MM.1S (cell line): Measurements from ENCODE around the gene MCM9.
A peak's percentile ranks its signal among the peaks of the same experiment; 100 is the strongest.

Source experiments
- DNase-seq: peaks from one replicate; pipeline ENCODE4 v3.0.0-alpha.2; 2015
- H2AFZ ChIP-seq: fragments of 300-600 bp; sonication (generic); 2 replicates; pipeline ENCODE4 v1.6.0; 2016; ENCODE audit warnings: antibody characterized with exemption, low read length
- H3F3A ChIP-seq: fragments of 300-600 bp; sonication (generic); 2 replicates; pipeline ENCODE4 v1.6.1; 2016; ENCODE audit warnings: mild to moderate bottlenecking, antibody characterized with exemption, low read length, moderate library complexity, mixed read lengths; ENCODE audit not compliant: insufficient read depth
- H3K27ac ChIP-seq: fragments of 300-600 bp; sonication (generic); 2 replicates; pipeline ENCODE4 v1.5.1; 2016; ENCODE audit warnings: mild to moderate bottlenecking, low read length
- H3K27me3 ChIP-seq: fragments of 300-600 bp; sonication (generic); replicated peaks from 2 replicates; pipeline ENCODE4 v1.6.0; 2016; ENCODE audit warnings: low read length; ENCODE audit not compliant: insufficient read depth
- H3K36me3 ChIP-seq: fragments of 300-600 bp; sonication (generic); replicated peaks from 2 replicates; pipeline ENCODE4 v1.6.1; 2016; ENCODE audit warnings: mild to moderate bottlenecking, low read length, mixed read lengths; ENCODE audit not compliant: insufficient read depth
- H3K4me1 ChIP-seq: fragments of 300-600 bp; sonication (generic); 2 replicates; pipeline ENCODE4 v1.6.1; 2016; ENCODE audit warnings: low read length, mixed read lengths
- H3K4me2 ChIP-seq: fragments of 300-600 bp; sonication (generic); 2 replicates; pipeline ENCODE4 v1.6.0; 2016; ENCODE audit warnings: low read depth, low read length
- H3K4me3 ChIP-seq: fragments of 300-600 bp; sonication (generic); 2 replicates; pipeline ENCODE4 v1.5.1; 2016; ENCODE audit warnings: low read length, mixed read lengths
- H3K79me2 ChIP-seq: fragments of 300-600 bp; sonication (generic); 2 replicates; pipeline ENCODE4 v1.6.1; 2016; ENCODE audit warnings: mixed run types, low read length, mixed read lengths
- H3K9ac ChIP-seq: fragments of 300-600 bp; sonication (generic); 2 replicates; pipeline ENCODE4 v1.6.1; 2016; ENCODE audit warnings: low read length, mixed read lengths
- H3K9me2 ChIP-seq: fragments of 300-600 bp; sonication (generic); replicated peaks from 2 replicates; pipeline ENCODE4 v1.6.1; 2016; ENCODE audit warnings: mild to moderate bottlenecking, low read length, mixed read lengths; ENCODE audit not compliant: insufficient read depth
- H3K9me3 ChIP-seq: fragments of 300-600 bp; sonication (generic); replicated peaks from 2 replicates; pipeline ENCODE4 v1.6.1; 2016; ENCODE audit warnings: mild to moderate bottlenecking, low read length, mixed read lengths; ENCODE audit not compliant: insufficient read depth
- H4K20me1 ChIP-seq: fragments of 300-600 bp; sonication (generic); 2 replicates; pipeline ENCODE4 v1.6.1; 2016; ENCODE audit warnings: mild to moderate bottlenecking, low read length, moderate library complexity, mixed read lengths; ENCODE audit not compliant: insufficient read depth
- CTCF ChIP-seq: fragments of 300-600 bp; sonication (generic); IDR thresholded peaks from 2 replicates; pipeline ENCODE4 v1.5.1; 2016; ENCODE audit warnings: antibody characterized with exemption, low read length, mixed read lengths
- EZH2 ChIP-seq: fragments of 300-600 bp; sonication (generic); optimal IDR thresholded peaks from 2 replicates; pipeline ENCODE3; 2017; ENCODE audit warnings: low read depth, mild to moderate bottlenecking, antibody characterized with exemption, low read length, mixed read lengths
- EZH2phosphoT487 ChIP-seq: fragments of 300-600 bp; sonication (generic); IDR thresholded peaks from 2 replicates; pipeline ENCODE4 v1.6.1; 2018; ENCODE audit warnings: antibody characterized with exemption, low read length

The MCM9 gene

DNA sequence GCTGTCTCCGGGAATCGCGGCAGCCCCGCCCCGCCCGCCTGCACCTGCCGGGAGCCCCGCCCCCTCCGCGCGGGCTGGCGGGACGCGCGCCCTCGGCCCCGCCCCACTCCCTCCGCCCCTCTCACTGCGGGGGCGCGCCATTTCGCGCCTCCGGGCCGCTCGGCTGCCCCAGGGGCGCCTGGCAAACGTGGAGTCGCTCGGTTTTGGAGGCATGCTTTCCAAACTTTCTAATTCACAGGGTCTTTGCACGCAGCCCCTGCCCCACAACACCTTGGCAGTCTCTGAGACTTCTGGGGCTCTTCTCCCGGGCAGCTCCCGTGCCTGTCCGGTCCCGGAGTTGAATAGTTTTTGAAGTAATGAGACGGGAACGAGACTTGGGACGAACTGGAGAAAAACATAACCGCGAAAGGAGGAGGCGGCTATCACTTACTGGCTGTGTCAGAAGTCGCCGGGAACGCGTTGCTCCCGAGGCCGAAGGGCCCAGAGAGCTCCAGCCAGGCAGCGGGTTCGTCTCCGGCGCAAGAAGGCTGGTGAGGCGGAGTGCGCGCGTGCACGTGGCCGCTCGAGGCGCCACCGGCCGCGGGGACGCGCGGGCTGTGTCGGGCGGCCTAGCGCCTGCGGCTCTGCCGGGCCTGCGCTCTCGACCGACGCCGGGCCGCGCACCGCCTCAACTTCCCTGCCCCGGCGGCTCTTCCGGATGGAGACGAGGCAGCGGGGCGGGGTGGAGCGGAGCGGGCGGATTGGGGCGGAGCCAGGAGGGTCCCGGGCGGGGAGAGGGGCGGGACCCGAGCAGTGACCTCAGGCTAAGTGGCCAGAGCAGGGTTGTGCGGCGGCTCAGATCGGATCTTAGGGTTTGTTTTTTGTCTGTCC lies at the start of gene MCM9:
Gene MCM9 (minus strand): TSS at position 699 of the 870 bp plus-strand sequence. CDS start 3,436 bp downstream, outside the sequence.
- H3K9ac ChIP-seq, result peak within 1 kb of the TSS; percentile 94
- H3K9me3 ChIP-seq, result no peaks in the 10 kb centered on the region
- H3K9me2 ChIP-seq, result no peaks in the 10 kb centered on the region
- peaks cover 11% of the 10 kb centered on the region for H3F3A ChIP-seq
- peak within 1 kb of the TSS; percentile 100 for H2AFZ ChIP-seq
- H3K27ac ChIP-seq, result peak within 1 kb of the TSS; percentile 86
- no peaks in the 10 kb centered on the region for H4K20me1 ChIP-seq
- H3K4me1 ChIP-seq, result peaks cover 3% of the 10 kb centered on the region; the same call in 1 of the 2 replicates
- no peaks in the 10 kb centered on the region; the same call in 1 of the 2 replicates for H3K36me3 ChIP-seq
- peak within 1 kb of the TSS; percentile 93 for H3K4me3 ChIP-seq
- peak within 1 kb of the TSS; percentile 66 for H3K4me2 ChIP-seq
- DNase-seq, result peak; percentile 96
- peaks cover 15% of the 10 kb centered on the region; the same call in 1 of the 2 replicates for H3K79me2 ChIP-seq
- no peaks in the 10 kb centered on the region for H3K27me3 ChIP-seq
- TF ChIP-seq EZH2phosphoT487 (no peak), EZH2 (no peak), CTCF (no peak)

GRCh38 chr6:118984342-118984741 lies 49.4 kb upstream of the MCM9 start:
- Histone ChIP-seq H3K4me2 (no peak overlapping the region), H3K36me3 (no peaks in the 10 kb centered on the region), H3K27ac (no peak overlapping the region), H3F3A (no peaks in the 10 kb centered on the region), H3K27me3 (no peaks in the 10 kb centered on the region), H3K9ac (no peak overlapping the region), H4K20me1 (no peaks in the 10 kb centered on the region), H2AFZ (no peak overlapping the region), H3K9me3 (no peaks in the 10 kb centered on the region), H3K4me1 (0 out of 2 replicates have a peak, but pooled peaks cover 4% of the 10 kb centered on the region), H3K79me2 (no peaks in the 10 kb centered on the region), H3K9me2 (no peaks in the 10 kb centered on the region), H3K4me3 (no peak overlapping the region)
- no peak for TF ChIP-seq EZH2phosphoT487
- no peak for TF ChIP-seq EZH2
- no peak for TF ChIP-seq CTCF
- peak; percentile 43 for DNase-seq

DNA sequence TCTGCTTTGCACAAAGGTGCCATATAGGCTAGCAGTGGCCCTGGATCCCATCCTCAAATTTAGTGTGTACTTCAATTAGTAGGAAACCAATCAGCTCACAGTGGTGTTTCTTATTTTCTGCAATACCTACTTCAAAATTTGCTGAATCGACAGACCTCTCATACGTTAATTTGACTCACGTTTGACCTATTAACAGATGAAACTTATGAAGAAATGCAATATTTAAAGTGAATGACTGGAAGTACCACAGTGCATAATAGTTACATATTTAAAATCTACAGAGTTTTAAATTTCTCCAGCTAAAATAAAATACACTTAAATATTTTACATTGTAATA lies 47.6 kb upstream of the MCM9 start:
- Histone ChIP-seq H3K4me1 (0 out of 2 replicates have a peak, but pooled peaks cover 4% of the 10 kb centered on the region), H3K9me3 (no peaks in the 10 kb centered on the region), H3K9me2 (no peaks in the 10 kb centered on the region), H3K4me2 (no peak overlapping the region), H3K36me3 (no peaks in the 10 kb centered on the region), H3K9ac (no peak overlapping the region), H3K27me3 (no peaks in the 10 kb centered on the region), H3F3A (no peaks in the 10 kb centered on the region), H4K20me1 (no peaks in the 10 kb centered on the region), H3K79me2 (no peaks in the 10 kb centered on the region), H3K27ac (no peak overlapping the region), H3K4me3 (no peak overlapping the region), H2AFZ (no peak overlapping the region)
- no peak for DNase-seq
- TF ChIP-seq EZH2phosphoT487, result no peak
- TF ChIP-seq EZH2, result no peak
- TF ChIP-seq CTCF, result no peak
